Stimulated activated CD4-positive, alpha-beta T cell treated with anti-CD3 and anti-CD28 coated beads, Interleukin-4, amount 100 ng/mL, for 48 hours (primary cell): ENCODE measurements around the gene TNK2.
"Not testable (repeated sequence)": the region's sequence is repeated elsewhere in the genome, so short reads cannot be mapped to it uniquely, and the experiment has no call there.

ENCODE experiments used
- DNase-seq, 2 donors: peaks; one replicate each; pipeline ENCODE4 v3.0.0-alpha.2; 2020; ENCODE audit warnings: low read depth in 2 of 2

TNK2 gene

DNA sequence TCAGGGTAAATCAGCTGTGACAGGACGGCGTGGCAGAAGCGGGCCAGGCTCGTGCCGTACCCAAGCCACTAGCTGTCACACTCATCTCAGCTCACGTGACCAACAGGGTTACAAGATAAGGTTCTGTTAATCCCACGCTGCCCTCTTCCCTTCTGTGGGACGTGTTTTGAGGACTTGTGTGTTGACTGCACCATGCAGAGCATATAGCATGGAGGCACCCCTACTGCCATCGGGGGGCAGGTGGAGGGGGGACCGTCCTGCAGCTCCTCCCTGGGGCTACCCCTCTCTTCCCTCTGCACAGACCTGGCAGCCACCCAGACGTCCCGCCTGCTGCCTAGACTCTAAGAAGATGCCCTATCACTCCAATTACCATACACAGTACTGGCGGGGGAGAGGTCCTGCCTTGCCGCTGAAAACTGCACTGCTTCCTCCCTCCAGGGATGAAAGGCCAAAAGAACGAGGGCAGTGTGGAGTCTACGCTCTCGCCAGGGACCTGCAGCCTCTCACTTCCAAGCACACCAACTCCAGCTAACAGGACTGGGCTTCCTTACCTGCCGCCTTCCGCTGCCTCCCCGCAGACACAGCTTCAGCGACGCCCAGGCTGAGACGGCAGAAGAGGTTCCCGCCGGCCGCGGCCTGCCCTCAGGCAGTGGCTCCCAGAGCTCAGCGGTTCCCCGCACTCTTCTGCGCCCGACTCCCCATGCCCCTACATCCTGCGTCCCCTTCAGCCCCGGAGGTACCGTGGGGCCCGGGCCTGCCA lies at the start of gene TNK2:
TSS of gene TNK2 (minus strand) at position 618 of the 760 bp plus-strand sequence. CDS start 19,963 bp downstream, outside the sequence.
- peak; percentile 44 for DNase-seq

DNA sequence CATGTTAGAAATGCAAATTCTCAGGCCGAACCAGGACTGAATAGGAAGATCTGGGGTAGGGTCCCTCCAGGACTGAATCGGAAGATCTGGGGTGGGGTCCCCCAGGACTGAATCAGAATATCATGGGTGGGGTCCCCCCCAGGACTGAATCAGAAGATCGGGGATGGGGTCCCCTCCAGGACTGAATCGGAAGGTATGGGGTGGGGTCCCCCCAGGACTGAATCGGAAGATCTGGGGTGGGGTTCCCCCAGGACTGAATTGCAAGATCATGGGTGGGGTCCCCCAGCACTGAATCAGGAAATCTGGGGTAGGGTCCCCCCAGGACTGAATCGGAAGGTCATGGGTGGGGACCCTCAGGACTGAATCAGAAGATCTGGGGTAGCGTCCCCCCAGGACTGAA lies 48.2 kb upstream of the TNK2 start:
- no peak for DNase-seq

DNA sequence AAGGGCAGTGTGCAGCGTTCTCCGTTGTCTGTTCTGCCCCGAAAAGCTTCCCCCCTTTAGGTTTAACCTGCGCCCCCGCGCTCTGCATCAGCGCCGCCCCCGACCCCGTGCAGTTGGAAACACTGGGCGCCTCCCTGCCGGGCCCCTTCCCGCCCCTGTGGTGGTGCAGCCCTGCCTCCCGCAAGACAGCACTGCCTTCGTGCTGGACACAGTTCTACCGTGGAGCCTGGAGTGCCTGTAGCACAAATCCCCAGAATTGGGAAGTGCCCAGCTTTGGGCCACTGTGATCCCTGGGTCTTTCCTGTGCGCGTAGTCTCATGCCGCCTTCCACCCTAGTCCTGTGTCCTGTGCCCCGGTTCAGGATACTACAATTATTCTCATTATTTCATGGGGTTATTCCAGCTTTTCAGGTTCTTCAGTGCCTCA lies 47.1 kb upstream of the TNK2 start:
- peak; percentile 38 to 72 for DNase-seq

DNA sequence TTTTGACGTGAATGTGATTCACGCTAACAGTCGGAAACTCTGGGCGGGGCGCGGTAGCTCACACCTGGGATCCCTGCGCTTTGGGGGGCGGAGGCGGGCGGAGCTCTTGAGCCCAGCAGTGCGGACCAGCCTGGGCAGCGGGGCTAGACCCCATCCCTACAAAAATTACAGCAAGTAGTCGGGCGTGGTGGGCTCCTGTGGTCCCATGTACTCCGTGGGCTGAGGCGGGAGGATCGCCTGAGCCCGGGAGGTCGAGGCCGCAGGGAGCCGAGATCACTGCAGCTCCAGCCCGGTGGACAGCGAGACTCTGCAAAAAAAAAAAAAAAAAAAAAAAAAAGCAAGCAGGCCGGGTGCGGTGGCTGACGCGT lies 46.4 kb upstream of the TNK2 start:
- peak in 1 of 2 donors; percentile 34 for DNase-seq

DNA sequence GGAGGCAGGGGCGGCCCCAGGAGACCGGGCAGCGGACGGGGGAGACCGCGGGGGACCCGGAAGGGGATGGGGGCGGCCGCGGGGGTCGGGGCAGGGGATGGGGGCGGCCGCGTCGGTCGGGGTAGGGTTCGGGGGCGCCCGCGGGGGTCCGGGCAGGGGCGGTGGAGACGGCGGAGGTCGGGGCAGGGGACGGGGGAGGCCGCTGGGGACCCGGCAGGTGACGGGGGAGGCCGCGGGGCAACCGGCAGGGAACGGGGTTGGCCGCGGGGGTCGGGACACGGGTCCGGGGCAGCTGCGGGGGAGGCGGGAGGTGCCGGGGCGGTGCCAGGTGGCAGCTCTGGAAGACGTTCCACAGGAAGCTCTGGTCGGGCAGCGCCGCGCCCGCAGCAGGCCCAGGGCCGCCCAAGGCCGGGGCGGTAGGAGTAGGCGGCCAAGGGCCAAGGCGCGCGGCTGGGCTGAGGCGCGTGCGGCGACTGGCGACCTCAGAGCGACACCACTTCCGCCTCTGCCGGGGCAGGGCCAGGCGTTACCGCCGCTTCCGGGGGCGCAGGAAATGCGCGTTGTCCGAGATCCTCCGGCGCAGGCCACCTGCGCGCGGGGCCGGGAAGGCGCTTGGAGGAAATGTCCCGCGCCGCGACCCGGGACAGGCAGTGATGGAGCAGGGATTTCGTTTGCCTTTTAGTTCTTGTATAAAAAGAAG lies 45.9 kb upstream of the TNK2 start:
- DNase-seq, result peak; percentile 61 to 78

DNA sequence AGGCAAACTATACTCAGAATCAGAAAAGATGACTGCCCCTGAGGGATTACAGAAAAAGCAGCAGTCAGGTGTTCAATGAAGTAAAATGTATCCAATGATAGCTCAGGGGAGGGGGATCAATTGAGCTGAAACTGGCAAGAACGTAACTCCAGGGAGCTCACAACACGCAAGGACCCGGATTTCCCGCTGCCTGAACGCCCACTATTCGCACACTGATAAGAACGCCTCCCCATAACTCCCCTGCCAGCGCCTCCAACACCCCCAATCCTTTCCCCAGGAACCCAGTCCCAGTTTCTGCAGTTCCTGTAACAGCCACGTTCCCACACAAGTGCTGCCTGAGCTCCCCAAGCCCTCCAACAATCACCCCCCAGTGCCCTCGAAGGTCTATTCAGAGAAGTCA lies 44.2 kb upstream of the TNK2 start:
- not testable (repeated sequence) for DNase-seq

DNA sequence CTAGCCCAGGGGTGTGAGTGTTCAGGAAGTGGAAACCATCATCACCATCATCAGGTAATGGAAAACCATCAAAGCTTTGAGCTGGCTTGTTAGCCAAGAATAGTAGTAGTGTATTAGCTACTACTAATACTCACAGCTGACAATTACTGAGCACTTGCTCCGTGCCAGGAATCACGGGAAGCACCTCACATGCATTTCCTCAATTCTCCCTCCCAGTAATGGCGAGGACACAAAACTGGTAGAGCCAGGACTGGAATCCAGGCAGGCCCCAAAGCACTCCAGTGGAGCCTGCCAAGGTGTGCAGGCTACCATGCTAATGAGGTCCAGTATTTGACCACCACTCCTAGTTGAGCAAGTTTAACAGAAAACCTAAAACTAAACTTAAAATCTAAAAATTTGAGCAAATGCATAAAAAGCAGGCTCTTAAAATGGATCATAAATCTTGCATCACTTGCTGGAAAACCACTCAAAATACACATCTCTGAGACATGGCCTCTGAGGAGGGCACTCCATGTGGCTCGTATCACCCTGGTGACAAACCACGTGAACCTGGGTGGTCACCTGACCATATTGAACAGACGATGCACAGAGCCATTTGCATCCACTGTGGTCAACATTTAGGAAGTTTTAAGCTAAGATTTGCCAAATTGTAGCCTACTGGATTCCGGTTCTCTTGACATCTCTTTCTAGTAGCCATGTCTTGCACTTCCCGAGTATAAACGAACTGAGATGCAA lies 43.3 kb upstream of the TNK2 start:
- not testable (repeated sequence) for DNase-seq

DNA sequence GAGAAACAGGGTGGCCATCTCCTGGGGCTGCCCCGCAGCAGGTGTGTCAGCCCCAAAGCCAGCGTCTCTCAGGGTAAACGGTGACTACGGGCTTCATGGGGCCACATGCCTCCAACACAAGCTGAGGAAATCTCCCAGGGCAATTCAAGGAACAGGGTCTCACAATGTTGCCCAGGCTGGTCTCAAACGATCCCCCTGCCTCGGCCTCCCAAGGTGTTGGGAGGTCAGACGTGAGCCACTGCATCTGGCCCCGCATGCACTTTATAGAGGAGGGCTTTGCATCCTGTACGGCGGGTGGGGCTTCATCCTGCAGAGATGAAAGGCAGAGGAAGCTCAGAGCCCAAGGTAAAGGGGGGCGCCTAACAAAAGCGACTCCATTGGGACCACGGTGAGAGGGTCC lies 42.4 kb upstream of the TNK2 start:
- DNase-seq, result not testable (repeated sequence)

DNA sequence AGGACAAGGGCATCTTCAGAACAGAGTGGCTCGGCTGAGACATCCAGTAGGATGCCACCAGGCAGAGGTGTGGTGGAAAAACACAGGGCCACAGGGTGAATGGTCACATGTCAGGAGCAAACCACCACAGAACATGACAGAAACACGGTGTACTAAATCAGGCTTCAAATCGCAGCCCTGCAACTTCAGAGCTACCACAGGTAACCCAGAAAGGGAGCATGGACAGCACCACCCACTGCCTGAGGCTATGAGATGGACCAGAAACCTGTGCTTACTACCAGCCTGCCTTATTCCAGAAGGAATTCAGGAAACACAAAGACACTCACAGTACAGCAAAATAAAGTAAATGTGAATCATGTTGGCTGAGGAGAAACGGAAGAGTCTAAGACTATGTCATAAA lies 41.8 kb upstream of the TNK2 start:
- DNase-seq, result not testable (repeated sequence)

DNA sequence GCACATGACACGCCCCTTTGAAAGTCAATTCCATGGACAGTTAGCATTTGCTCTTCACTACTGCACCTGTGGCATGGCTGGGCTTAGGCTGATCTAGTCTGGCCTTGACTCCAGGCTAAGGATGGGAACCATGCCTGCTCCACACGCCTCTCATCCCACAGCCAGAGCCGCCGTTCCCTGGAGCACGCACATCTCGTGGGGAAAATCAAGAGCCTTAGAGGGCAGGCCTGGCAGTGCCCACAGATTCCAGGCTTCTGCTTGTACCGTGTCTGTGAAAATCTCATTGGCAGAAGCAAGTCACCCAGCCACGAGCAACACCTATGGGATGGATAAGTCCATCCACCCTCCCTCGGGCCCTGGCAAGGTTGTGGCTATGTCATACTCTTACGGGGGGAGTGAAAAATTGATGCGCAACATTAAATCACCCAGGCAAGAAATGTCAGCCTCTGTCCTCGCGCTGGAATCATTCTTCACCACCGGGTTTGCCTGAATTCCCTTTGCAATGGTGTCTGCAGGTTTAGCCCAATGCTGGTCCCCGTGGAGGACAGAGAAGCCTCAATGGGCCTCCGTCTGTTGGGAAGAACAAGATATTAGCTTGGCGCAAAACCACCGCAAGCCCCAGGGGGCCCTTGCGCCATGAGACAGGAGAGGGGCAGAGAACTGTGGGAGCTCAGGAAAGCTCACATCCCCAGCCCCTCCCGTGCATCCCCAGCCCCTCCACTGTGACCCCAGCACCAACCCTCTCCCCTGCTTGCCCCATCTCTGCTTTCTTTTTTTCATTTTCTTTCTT lies 38.8 kb upstream of the TNK2 start:
- DNase-seq, result not testable (repeated sequence)

DNA sequence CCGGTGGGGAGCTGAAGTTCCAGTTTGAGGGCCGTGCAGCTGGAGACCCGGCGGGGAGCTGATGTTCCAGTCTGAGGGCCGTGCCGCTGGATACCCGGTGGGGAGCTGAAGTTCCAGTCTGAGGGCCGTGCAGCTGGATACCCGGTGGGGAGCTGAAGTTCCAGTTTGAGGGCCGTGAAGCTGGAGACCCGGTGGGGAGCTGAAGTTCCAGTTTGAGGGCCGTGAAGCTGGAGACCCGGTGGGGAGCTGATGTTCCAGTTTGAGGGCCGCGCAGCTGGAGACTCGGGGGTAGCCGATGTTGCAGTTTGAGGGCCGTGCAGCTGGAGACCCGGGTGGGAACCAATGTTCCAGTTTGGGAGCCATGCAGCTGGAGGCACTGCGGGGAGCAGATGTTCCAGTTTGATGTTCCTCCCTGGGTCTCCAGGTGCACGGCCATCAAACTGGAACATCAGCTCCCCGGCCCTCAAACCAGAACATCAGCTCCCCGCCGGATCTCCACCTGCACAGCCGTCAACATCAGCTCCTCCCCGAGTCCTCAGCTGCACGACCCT lies 33.0 kb upstream of the TNK2 start:
- DNase-seq, result not testable (repeated sequence)

DNA sequence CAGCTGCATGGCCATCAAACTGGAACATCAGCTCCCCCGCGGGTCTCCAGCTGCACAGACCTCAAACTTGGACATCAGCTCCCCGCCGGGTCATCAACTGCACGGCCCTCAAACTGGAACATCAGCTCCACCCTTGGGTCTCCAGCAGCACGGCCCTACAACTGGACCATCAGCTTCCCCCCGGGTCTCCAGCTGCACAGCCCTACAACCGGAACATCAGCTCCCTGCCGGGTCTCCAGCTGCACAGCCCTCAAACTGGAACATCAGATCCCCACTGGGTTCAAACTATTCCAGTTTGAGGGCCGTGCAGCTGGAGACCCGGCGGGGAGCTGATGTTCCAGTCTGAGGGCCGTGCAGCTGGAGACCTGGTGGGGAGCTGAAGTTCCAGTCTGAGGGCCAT lies 32.5 kb upstream of the TNK2 start:
- not testable (repeated sequence) for DNase-seq

DNA sequence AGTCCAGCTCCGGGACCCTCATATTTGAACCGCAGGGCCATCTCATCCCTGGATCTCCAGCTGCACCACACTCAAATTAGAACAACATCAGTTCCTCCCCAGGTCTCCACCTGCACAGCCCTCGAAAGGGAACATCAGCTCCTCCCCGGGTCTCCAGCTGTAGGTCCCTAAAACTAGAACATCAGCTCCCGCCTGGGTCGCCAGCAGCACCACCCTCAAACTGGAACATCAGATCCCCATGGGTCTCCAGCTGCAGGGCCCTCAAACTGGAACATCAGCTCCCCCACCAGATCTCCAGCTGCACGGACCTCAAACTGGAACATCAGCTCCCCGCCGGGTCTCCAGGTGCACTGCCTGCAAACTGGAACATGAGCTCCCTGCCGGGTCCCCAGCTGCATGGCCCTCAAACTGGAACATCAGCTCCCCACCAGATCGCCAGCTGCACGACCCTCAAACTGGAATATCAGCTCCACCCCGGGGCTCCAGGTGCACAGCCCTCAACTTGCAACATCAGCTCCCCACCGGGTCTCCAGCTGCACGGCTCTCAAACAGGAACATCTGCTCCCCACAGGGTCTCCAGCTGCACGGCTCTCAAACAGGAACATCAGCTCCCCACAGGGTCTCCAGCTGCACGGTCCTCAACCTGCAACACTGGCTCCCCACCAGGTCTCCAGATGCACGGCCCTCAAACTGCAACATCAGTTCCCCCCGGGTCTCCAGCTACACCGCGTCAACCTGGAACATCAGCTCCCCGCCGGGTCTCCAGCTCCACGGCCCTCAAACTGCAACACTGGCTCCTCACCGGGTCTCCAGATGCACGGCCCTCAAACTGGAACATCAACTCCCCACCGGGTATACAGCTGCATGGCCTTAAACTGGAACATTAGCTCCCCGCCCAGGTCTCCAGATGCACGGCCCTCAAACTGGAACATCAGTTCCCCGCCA lies 31.4 kb upstream of the TNK2 start:
- DNase-seq, result not testable (repeated sequence)

DNA sequence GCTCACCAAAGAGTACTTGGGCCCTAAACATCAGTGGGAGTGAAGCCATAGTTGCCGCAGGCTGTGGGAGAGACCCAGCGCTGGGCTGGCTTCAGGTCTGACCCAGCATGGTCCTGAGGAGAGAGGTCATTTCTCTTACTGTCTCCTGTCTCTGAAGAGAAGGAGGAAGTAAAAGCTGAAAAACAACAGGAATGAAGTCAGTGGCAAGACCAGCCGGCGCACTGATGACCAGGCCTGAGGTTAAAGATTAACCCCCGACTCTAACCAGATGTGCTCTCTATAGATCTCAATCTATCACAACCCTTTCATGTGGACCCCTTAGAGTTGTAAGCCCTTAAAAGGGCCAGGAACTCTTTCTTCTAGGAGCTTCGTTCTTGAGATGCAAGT lies 24.7 kb upstream of the TNK2 start:
- DNase-seq, result not testable (repeated sequence)

DNA sequence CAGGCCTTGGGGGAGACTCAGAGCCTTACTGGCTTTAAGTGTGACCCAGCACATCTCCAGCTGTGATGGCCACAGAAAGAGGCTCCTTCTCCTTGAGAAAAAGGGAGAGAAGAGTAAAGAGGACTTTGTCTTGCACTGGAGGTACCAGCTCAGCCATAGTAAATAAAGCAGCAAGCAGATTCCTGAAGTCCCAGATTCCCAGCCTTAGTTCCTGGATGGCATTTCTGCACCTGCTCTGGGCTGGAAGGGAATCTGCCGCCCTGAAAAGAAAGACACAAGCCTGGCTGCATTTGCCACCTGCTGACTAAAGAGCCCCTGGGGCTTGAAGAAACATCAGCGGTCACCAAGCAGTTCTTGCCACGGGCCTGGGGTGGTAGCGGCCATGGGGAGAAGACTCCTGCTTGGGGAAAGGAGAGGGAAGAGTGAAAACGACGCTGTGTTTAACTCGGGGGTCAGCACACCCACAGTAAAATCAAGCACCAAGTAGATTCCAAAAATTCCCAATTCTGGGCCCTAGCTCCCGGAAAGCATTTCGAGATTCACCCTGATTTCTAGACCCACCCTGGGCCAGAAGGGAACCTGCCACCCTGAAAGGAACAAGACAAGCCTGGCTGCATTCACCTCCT lies 24.2 kb upstream of the TNK2 start:
- DNase-seq, result no peak

DNA sequence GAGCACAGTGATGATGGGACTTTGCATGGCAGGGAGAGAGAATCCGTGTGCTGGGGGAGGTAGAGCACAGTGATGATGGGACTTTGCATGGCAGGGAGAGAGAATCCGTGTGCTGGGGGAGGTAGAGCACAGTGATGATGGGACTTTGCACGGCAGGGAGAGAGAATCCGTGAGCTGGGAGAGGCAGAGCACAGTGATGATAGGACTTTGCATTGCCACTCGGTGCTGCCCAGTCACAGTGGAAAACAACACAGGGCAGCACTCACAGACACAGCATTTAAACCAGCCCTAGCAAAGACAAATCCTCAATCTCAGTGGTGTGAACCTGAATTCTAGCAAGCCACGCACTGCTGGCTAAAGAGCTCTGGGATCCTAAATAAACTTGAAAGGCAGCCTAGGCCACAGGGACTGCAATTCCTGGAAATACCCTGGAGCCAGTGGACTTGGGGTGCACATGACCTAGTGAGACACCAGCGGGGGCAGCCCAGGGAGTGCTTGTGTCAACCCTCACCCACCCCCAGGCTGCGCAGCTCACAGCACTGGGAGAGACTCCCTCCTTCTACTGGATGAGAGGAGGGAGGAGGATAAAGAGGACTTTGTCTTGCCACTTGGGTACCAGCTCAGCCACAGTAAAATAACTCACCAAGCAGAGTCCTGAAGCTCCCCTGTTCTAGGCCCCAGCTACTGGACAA lies 23.4 kb upstream of the TNK2 start:
- no peak for DNase-seq

DNA sequence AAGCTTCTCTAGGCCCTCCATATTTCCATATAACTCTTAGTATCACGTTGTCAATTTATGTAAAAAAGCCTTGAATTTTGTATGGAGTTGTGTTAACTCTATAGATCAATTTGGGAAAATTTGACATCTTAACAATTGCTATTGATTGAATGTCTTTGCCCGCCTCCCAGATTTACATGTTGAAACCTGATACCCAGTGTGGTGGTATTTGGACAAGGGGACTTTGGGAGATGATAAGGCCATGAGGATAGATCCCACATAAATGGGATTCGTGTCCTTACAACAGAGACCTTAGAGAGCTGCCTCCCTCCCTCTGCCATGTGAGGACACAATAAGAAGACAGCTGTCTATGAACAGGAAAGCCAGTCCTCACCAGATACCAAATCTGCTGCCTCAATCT lies 21.1 kb upstream of the TNK2 start:
- DNase-seq, result no peak

DNA sequence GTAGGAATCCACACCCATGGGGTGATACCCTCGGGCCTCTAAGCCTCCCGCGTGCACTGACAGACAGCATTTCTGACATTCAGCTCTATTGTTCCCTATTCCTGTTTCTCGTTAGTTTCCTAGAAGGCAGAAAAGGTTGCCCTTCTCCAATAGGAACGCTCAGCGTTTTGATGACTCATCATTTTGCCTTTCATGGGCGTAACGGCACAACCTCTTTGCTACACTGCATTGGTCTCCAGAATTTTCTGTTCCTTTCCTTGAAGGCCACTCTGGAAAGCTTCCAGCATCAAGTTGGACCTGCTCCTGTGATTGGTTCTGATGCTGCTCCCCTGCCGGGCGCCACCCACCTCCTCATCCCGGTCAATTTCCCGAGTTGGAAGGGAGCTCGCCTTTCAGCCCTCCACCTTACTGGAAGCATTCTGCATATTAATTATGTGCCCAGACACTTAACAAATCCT lies 13.0 kb upstream of the TNK2 start:
- no peak for DNase-seq

DNA sequence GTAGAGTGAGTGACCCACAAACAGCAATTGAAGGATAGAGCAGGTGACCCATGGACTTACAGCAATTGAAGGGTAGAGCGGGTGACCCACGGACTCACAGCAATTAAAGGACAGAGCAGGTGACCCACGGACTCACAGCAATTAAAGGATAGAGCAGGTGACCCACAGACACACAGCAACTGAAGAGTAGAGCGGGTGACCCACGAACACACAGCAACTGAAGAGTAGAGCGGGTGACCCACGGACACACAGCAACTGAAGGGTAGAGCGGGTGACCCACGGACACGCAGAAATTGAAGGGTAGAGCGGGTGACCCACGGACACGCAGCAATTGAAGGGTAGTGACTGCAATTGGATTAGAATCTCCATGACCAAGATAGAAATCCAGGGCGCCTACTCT lies 9.8 kb upstream of the TNK2 start:
- DNase-seq, result no peak
